ENCODE data around the gene SLCO3A1.

GRCh38 chr15:92200891-92201290 lies 347.4 kb downstream of the SLCO3A1 start:
- TF ChIP-seq CTCF (IDR thresholded peaks at IDR 0.05) (no peak), POLR2AphosphoS5 (IDR thresholded peaks at IDR 0.05) (no peak), EP300 (IDR thresholded peaks at IDR 0.05) (no peak), POLR2A (IDR thresholded peaks at IDR 0.05) (no peak)
